Stimulated activated CD4-positive, alpha-beta T cell treated with anti-CD3 and anti-CD28 coated beads, Interleukin-1b, Interleukin-23, amount 100 ng/mL, for 4 hours (primary cell): ENCODE data around the gene ACSM5.

Source experiments
- DNase-seq, 2 donors: peaks; one replicate each; pipeline ENCODE4 v3.0.0-alpha.2; 2020; ENCODE audit warnings: low read depth in 2 of 2

The ACSM5 gene, protein sequence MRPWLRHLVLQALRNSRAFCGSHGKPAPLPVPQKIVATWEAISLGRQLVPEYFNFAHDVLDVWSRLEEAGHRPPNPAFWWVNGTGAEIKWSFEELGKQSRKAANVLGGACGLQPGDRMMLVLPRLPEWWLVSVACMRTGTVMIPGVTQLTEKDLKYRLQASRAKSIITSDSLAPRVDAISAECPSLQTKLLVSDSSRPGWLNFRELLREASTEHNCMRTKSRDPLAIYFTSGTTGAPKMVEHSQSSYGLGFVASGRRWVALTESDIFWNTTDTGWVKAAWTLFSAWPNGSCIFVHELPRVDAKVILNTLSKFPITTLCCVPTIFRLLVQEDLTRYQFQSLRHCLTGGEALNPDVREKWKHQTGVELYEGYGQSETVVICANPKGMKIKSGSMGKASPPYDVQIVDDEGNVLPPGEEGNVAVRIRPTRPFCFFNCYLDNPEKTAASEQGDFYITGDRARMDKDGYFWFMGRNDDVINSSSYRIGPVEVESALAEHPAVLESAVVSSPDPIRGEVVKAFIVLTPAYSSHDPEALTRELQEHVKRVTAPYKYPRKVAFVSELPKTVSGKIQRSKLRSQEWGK

DNA sequence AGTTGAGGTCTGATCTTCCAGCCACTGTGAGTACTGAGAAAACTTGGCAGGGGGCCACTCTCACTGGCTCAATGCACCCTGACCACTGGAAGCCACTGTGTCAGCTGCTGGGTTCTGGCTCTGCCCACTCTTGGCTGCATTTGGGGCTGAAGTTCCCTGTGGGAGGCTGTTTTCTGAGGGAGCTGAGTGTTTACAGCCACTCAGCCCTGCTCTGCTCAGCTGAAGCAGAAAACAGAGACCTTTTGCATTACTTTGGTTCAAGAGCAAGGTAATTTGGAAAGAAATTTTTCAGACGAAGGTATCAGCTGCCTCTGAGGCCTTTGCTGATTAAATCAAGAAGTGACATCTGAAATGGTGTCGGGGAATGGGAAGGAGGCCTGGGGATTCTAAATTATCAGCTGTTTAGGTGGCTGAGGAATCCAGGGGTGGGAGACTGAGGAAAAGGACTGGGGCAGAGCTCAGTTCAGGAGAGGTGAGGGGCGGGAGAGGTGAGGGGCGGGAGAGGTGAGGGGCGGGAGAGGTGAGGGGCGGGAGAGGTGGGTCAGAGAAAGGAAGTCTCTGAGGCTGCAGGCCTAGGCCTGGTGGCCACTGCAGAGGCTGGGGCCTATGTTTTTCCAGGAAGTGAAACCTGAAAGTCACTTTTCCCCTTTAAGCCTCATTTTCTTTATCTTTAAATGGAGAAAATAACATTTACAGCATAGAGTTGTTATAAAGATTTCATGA, at the start of gene ACSM5:
Gene ACSM5, plus strand, starts transcription at position 137 of the 723 bp plus-strand sequence. CDS start 1,951 bp downstream, outside the sequence.
- DNase-seq: no peak

DNA sequence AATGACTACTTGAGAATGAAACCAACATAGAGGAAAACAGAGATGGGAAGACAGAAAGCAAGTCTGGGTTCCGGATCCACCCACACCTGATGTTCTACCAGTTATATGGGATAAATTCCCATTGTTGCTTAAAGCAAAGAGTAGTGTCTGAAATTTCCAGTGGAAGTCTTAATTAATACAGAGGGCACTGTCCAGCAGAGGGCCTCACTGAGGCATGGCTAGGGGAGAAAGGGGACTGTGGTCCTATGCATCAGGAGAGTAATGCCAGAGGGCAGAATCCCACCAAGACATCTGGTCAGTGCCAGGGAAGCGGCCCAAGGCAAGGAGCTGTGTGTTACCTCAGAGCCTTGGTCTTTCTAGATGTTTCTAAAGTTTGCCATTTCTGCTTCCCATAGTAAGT, 49.3 kb upstream of the ACSM5 start:
- no peak for DNase-seq

GRCh38 chr16:20363191-20363590, 46.1 kb upstream of the ACSM5 start:
- no peak for DNase-seq

DNA sequence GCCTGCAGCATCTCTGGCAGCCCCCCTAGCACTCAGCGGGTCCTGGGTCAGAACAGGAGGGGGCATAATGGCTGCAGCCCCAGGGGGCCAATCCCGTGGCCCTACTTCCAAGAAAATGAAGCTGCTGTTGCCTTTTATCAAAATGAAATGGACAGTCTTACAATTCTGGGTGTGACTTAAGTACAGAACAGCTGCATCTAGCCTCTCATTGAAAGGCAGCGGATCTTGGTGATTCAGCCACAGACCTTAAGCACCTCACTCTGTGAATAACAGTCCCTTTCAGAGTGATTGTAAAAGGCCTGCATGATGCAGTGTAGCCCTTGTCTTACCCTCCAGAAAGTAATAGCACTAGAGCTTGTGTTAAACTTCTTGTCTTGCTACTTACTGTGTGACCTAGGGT, 45.3 kb upstream of the ACSM5 start:
- no peak for DNase-seq

DNA sequence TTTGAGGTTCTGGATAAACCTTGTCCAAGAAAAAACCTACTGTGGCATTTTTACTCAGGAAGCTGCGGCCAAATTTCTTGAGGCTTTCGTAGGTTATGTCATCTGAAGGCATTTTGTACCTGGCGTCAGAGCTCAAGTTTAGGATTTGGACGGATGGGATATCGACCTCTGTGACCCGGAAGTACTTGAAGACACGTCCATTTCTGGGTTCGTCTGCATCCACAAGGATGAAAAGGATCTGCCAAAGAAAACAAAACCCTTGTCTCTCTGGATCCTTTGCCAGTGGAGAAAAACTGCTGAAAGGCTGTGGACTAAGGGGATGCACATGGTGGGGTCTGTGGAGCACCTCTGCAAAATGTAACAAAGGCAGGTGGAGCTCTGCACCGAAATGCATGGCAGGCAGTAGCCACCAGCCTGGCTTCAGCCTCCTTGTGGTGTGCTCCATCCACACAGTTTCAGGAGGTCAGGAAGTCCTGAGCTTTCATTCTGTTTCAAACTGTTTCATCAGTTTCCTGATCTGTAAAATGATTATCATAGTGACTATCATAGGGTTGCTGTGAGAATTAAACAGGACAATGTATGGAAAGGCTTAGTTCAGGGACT, 39.8 kb upstream of the ACSM5 start:
- no peak for DNase-seq

DNA sequence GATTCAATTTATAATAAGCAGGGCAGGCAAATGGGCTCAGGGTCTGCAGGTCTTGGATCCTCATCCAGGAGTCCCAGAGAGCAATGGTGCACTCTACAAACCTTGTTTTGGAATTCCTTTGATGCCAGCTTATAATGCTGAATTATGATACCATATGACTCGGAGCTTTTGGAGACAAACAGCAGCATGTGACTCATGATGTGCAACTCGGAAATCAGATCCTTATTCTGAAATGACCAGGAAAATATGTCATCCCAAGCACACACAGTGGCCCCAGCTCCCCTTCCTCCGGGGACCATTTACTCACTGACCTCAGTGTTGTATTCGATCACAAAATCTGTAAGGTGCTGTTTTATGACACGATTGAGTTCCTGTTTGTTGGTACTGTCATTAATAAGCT, 36.6 kb upstream of the ACSM5 start:
- no peak for DNase-seq

- DNase-seq: no peak
These were observed 32.2 kb upstream of the ACSM5 start for GRCh38 chr16:20377181-20377580.

GRCh38 chr16:20380782-20381181, 28.6 kb upstream of the ACSM5 start:
- no peak for DNase-seq

- no peak for DNase-seq
These were observed 27.0 kb upstream of the ACSM5 start for GRCh38 chr16:20382202-20382948.

DNA sequence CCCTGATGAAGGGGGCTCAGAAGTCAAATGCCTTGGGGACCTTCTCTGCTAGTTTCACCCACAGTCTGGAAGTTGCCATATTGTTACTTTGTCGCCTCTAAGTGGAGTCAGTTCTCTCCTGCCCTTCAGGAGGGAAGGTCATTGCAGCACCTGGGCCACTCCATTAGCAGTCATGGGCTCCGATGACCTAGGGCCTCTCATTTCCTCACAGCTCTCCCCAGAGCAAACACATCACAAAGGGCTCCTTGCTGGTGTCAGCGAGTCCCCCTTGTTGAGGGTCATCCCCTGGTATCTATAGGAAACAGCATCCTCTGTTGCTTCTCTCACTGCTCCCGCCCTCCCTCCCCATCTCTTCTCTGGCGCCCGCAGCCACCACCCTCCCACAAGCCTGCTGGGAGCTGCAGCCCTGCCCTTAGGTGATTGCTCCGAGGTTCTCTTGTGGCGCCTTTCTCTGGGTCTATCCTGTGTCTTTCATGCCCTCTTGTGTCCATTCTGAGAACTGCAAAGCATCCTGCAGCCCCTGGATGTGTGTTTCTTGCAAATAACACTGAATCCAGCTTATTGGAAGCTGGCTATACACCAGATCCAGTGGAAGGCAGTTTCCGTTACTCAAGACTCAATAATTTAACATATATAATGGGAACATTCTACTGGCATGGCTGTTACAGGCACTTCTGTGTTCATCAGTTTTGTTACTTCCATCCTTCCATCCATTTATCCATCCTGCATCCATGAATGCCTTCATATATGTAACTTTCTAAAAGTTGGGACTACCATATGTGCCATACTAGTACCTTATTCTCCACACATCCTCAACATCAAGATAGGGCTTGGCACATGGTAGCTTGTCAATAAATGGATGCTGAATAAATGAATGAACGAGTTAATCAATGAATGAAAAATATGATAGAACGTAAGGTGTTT, 26.0 kb upstream of the ACSM5 start:
- DNase-seq: peak; percentile 8 to 16

DNA sequence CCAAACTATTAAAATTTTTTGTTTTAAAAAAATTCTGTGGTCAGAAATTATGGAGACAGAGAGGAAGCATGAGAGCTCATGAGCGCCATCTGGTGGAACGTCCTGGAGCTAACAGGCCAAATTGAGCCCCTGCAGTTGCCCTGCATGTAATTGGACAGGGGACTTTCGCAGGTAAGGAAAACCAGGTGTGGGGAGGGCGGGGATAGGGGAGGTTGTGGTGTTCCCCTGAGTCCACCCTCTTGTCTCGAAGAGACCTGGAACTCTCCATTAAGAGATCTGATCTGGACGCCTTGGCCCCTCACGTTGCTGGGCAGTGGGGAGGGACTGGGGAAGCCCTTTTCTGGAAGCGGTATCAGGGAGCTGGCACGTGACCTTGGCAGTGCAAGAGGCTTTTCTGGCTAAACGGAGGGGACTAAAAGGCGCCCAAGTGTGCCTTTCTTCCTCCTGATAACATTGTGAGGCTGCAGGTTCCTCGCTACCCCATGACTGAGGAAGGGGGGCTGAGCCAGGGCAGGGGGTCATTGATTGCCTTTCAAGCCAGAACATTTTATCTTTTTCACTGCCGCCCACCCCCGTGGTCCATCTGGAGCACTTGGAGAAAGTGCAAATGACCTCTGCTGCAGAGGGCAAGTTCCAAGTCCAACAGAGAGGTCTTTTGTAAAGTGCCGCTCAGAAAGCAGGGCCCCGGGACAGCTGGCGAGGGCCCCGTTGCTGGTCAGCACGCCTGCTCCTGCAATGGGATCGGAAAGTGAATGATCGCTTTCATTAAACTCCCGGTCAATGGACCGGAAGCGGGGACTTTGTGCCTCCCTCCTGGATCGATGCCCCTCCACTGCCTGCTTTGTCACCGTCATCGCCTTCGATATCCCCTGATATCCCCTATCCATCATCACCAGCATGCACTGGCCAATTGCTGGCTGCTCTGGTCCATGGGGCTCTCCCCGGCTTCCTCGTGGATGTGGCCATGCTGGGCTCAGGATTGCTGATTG, 23.2 kb upstream of the ACSM5 start:
- peak; percentile 35 to 47 for DNase-seq

- no peak for DNase-seq
These were observed 21.4 kb upstream of the ACSM5 start for GRCh38 chr16:20387978-20388377.

DNA sequence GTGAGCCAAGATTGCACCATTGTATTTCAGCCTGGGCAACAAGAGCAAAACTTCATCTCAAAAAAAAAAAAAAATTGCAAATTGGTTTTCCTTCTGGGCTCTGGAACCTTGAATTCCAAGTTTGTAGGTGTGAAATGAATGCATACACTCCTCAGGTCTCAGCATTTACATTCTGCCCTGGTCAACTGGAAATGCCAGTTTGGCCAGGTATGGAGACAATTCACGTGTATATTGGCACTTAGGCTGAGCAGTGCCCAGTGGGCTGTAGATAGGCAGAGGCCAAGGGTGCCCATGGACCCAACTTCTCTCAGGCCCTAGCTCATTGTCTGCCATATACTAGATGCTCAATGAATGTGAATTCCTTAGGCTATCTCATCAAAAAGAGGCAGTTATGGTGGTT, 20.5 kb upstream of the ACSM5 start:
- no peak for DNase-seq

GRCh38 chr16:20391045-20391444, 18.3 kb upstream of the ACSM5 start:
- DNase-seq: no peak

- DNase-seq: no peak
These were observed 15.3 kb upstream of the ACSM5 start for GRCh38 chr16:20393801-20394577.

- no peak for DNase-seq
These were observed 13.4 kb upstream of the ACSM5 start for GRCh38 chr16:20395946-20396345.

DNA sequence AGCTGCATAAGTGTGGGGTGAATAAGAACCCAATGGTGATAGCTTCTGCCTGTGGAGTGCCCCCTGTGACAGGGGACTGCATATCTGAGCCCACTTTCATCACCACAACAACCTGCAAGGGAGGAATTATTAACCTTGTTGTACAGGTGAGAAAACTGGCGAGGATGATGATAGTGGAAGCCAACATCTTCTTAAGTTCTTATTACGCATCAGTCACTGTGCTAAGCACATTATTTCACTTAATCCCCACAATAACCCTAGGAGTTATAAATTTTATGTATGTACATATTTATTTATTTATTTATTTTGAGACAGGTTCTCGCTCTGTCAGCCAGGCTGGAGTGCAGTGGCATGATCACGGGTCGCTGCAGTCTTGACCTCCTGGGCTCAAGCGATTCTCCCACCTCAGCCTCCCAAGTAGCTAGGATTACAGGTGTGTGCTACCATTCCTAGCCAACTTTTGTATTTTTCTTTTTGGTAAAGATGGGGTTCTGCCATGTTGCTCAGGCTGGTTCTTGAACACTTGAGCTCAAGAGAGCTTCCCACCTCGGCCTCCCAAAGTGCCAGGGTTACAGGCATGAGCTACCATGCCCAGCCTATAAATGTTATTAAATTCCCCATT, 12.4 kb upstream of the ACSM5 start:
- DNase-seq: no peak

- no peak for DNase-seq
These were observed 11.8 kb upstream of the ACSM5 start for GRCh38 chr16:20397468-20398074.
